ACHN (cell line): Measurements from ENCODE around the gene ANKRD33B.
"Not testable (repeated sequence)": the region's sequence is repeated elsewhere in the genome, so short reads cannot be mapped to it uniquely, and the experiment has no call there.

Source experiments
- DNase-seq: peaks from one replicate; pipeline ENCODE4 v3.0.0-alpha.2; 2015
- in situ Hi-C: cut with HindIII; loops from 2 replicates; pipeline ENCODE4 v1.10.0; 2017; ENCODE audit warnings: low sequenced_read_pairs, low pct_ligation_motif_present, low pct_unique_long_range_greater_than_20kb

Gene ANKRD33B

DNA sequence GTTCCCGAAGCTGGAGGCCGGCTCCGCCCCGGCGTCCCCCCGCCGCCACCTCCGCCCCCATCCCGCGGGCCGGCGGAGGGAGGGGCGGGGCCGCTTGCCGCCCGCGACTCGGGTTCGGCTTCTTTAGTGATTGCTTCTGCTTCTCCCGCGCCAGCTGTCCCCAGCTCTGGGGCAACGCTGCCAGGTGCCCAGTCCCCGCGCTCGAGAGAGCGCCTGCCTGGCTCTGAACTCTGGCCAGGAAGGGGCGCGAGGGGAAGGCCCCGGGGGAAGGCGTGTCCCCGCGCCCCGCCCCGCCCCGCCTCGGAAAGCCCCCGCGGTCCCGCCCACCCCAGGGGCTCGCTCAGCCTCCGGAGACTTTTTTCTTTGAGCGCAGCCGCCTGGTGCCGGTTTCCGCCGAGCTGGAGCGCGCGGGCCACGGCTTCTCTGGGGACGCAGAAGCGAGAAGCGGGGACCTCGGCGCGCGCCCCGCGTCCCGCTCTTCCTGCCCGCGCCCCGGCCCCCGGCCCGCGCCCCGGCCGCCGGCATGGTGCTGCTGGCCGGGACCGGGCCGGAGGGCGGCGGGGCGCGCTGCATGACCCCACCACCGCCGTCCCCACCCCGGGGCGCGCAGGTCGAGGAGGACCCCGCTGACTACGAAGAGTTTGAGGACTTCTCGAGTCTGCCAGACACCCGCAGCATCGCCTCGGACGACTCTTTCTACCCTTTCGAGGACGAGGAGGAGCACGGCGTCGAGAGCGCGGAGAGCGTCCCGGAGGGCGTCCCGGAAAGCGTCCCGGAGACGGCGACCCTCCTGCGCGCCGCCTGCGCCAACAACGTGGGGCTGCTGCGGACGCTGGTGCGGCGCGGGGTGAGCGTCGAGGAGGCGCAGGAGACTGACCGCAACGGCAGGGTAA is at the start of gene ANKRD33B:
ANKRD33B (plus strand) TSS at position 126 of the 893 bp plus-strand sequence; CDS start at position 524, 398 bp downstream.
- in situ Hi-C loops, result no loop called here
- DNase-seq, result peak; percentile 79

- in situ Hi-C loops, result not testable (repeated sequence)
- DNase-seq, result peak; percentile 53
These were observed 49.3 kb upstream of the ANKRD33B start for GRCh38 chr5:10514572-10514971.

- no peak for DNase-seq
- in situ Hi-C loops, result no loop called here
These were observed 48.4 kb upstream of the ANKRD33B start for GRCh38 chr5:10515492-10515891.

GRCh38 chr5:10518347-10518746 is 45.5 kb upstream of the ANKRD33B start:
- DNase-seq, result peak; percentile 54
- in situ Hi-C loops, result no loop called here

- in situ Hi-C loops, result no loop called here
- no peak for DNase-seq
These were observed 44.1 kb upstream of the ANKRD33B start for GRCh38 chr5:10519729-10520128.

GRCh38 chr5:10520706-10521105 is 43.2 kb upstream of the ANKRD33B start:
- DNase-seq, result no peak
- in situ Hi-C loops, result no loop called here

- in situ Hi-C loops, result no loop called here
- no peak for DNase-seq
These were observed 42.2 kb upstream of the ANKRD33B start for GRCh38 chr5:10521466-10522223.

DNA sequence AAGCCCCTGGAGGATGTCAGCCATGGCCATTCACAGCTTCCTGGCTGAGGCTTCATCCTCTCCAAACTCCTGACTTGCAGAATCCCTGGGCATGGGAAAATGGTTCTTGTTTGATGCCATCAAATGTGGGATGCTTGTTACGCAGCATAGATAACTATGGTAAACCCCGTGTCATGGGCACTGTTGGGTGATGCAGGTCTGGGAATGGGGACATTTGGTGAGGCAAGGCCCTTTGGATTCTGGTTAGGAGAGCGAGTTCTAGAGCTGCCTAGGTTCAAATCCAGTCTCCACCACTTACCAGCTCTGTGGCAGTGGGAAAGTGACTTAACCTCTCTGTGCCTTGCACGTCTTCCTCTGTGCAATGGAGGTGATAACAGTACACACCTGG is 41.7 kb upstream of the ANKRD33B start:
- in situ Hi-C loops, result no loop called here
- no peak for DNase-seq

DNA sequence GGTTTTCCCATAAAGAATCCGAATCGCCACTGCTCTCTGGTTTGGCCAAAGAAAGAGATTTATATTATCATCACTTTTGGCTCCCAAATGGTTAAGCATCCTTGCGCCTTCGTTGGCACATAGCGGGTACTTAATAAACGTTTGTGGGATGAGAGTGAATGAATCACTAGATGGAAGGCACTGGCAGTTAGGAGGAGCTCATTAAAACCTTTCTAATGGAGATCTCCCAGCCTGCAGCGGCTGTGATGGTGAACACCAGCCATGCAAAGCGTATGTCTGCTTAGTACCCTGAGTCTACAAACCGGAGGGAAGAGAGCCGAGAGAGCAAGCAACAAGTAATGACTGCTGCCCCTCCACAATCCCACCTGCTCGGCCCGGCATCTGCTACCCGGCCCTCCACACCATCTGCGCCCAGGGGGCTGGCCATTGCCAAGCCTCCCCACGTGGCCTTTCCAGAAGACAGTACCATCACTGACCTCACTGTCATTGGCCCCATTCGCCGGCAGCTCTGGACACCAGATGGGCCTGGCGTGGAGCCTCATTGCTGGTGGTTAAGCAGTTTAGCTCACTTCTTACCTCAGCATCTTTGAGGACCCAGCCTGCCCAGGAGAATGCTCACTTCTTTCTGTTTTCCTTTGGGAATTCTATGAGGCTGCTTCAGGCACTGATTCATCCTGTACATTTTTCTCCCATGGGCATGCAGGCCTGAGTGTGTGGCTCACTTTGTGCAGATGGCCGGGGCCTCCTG is 39.3 kb upstream of the ANKRD33B start:
- peak; percentile 55 for DNase-seq
- in situ Hi-C loops, result no loop called here

GRCh38 chr5:10525124-10525495 is 38.8 kb upstream of the ANKRD33B start:
- in situ Hi-C loops, result no loop called here
- no peak for DNase-seq

- in situ Hi-C loops, result no loop called here
- no peak for DNase-seq
These were observed 36.5 kb upstream of the ANKRD33B start for GRCh38 chr5:10527281-10527950.

DNA sequence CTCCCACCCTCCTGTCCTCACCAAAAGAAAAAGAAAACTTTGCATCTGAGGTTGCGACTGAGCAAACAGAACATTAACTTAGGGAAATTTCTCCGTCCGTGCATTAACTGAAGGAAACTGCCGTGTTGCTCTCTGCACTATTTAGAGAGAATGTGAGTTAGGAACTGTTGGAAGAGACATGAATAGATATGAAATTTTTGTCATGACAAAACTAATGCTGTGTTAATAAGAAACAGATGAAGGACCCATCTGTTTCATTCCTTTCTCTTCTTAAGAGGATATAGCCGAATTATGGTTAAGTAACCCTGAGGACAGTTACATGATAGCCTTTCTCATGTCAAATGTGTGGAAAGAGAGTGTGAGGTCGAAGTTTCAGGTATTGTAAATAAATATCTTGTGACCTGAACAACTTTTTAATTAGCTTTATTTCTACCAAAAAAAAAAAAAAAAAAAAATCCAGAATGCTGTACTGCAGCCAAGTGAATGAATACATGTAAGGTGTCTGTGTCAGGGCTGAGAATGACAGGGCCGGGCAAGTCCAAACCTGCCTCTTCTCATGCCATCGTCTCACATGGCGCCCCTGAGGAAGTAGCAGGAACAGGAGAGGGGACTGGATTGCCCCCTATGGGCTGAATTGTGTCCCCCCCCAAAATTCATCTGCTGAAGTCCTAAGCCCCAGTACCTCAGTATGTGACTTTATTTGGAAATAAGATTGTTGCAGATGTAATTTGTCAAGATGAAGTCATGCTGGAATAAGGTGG is 35.6 kb upstream of the ANKRD33B start:
- in situ Hi-C loops, result no loop called here
- DNase-seq, result no peak

DNA sequence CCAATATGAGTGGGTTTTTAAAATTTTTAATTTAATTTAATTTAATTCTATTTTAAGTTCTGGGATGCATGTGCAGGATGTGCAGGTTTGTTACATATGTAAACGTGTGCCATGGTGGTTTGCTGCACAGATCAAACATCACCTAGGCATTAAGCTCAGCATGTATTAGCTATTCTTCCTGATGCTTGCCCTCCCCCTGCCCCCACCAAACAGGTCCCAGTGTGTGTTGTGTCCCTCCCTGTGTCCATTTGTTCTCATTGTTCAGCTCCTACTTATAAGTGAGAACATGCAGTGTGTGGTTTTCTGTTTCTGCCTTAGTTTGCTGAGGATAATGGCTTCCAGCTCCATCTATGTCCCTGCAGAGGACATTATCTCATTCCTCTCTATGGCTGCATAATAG is 35.0 kb upstream of the ANKRD33B start:
- in situ Hi-C loops, result no loop called here
- DNase-seq, result no peak

DNA sequence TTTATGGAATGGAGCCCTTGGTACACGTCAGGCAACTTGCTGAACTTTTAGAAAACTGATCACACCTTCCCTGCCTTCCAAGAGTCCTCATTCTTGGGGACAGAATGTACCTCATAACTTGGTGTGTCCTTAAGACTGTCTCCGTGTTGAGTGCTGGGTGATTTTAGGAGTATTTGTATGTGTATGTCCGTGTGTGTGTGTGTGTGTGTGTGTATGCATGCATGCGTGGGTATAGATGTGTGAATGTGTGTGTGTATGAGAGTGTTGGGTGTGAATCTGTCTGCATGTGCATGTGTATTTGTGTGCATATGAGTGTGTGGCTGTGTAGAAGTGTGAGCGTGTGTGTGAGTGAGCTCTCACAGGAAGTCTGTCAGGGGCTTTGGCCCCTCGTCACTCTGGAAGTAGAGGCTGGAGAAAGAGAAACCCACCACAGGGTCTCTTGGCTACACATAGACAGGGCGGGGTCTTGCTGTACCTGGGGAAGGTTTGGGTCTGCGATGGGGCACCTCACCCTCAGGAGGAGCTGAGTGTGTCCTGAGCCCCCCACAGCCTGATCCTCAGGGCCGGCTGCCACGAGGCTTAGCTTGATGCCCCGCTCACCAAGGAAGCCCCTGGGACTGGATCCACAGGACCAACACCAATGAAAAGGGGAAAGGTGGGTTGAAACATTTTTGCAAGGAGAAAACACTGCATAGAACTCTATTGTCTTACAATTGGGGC is 33.1 kb upstream of the ANKRD33B start:
- DNase-seq, result no peak
- in situ Hi-C loops, result no loop called here

DNA sequence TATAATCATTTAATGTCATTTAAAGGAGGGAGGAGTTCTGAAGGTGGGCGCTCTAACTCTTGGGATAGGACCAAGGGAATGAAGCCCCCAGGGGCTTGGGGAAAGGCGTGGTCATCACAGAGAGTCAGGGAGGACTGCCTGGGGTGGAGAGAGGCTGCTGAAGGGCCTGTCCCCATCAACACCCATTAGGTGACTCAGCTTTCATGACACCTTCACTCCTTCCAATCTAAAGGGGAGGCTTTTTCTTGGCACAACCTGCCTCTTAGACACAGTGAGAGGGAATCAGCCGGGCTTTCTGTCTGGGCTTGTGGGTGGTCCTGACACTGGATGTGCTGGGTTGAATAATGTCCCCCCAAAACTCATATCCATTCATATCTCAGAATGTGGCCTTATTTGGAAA is 31.4 kb upstream of the ANKRD33B start:
- DNase-seq, result no peak
- in situ Hi-C loops, result no loop called here

GRCh38 chr5:10533226-10533625 is 30.6 kb upstream of the ANKRD33B start:
- DNase-seq, result no peak
- in situ Hi-C loops, result no loop called here
